IMR-90 (cell line): ENCODE results near the gene CD99.
"Not testable (repeated sequence)": the region's sequence is repeated elsewhere in the genome, so short reads cannot be mapped to it uniquely, and the experiment has no call there.

Source experiments
- BHLHE40 ChIP-seq: fragments of 150-350 bp; IDR thresholded peaks from 2 replicates; pipeline ENCODE4 v1.6.1; 2016; ENCODE audit warnings: mild to moderate bottlenecking, low read depth, low read length
- CEBPB ChIP-seq: IDR thresholded peaks from 2 replicates; pipeline ENCODE4 v1.6.1; 2012; ENCODE audit warnings: low read depth, low read length, improper control_type of control experiment
- CHD1 ChIP-seq: IDR thresholded peaks from 2 replicates; pipeline ENCODE4 v1.6.1; 2012; ENCODE audit warnings: low read depth, low read length, improper control_type of control experiment
- CTCF ChIP-seq: conservative IDR thresholded peaks from 2 replicates; pipeline ENCODE4 v1.5.1; 2012; ENCODE audit warnings: mild to moderate bottlenecking, low read depth, low read length, improper control_type of control experiment
- ELK1 ChIP-seq: fragments of 150-350 bp; IDR thresholded peaks from 2 replicates; pipeline ENCODE4 v1.6.1; 2016; ENCODE audit warnings: low read depth, mild to moderate bottlenecking, low read length, moderate library complexity, borderline replicate concordance
- MAFK ChIP-seq: IDR thresholded peaks from 2 replicates; pipeline ENCODE4 v1.6.1; 2012; ENCODE audit warnings: low read depth, low read length, improper control_type of control experiment
- MXI1 ChIP-seq: IDR thresholded peaks from 2 replicates; pipeline ENCODE4 v1.6.1; 2012; ENCODE audit warnings: low read depth, mild to moderate bottlenecking, low read length, moderate library complexity, borderline replicate concordance
- NFE2L2 ChIP-seq: fragments of 150-350 bp; IDR thresholded peaks from 2 replicates; pipeline ENCODE4 v1.6.1; 2016; ENCODE audit warnings: low read depth, mild to moderate bottlenecking, low read length
- POLR2A ChIP-seq: IDR thresholded peaks from 2 replicates; pipeline ENCODE4 v1.6.1; 2012; ENCODE audit warnings: mild to moderate bottlenecking, low read depth, low read length
- RAD21 ChIP-seq: IDR thresholded peaks from 2 replicates; pipeline ENCODE4 v1.6.1; 2012; ENCODE audit warnings: low read length, improper control_type of control experiment
- RCOR1 ChIP-seq: IDR thresholded peaks from 2 replicates; pipeline ENCODE4 v1.6.1; 2012; ENCODE audit warnings: mild to moderate bottlenecking, low read length, improper control_type of control experiment; ENCODE audit not compliant: insufficient replicate concordance
- SMC3 ChIP-seq: fragments of 150-350 bp; IDR thresholded peaks from 2 replicates; pipeline ENCODE4 v1.6.1; 2016; ENCODE audit warnings: low read depth, mild to moderate bottlenecking, antibody characterized with exemption, low read length, moderate library complexity
- USF2 ChIP-seq: fragments of 150-350 bp; IDR thresholded peaks from 2 replicates; pipeline ENCODE4 v1.6.1; 2017; ENCODE audit warnings: mild to moderate bottlenecking, antibody characterized with exemption, low read length, low read depth

DNA sequence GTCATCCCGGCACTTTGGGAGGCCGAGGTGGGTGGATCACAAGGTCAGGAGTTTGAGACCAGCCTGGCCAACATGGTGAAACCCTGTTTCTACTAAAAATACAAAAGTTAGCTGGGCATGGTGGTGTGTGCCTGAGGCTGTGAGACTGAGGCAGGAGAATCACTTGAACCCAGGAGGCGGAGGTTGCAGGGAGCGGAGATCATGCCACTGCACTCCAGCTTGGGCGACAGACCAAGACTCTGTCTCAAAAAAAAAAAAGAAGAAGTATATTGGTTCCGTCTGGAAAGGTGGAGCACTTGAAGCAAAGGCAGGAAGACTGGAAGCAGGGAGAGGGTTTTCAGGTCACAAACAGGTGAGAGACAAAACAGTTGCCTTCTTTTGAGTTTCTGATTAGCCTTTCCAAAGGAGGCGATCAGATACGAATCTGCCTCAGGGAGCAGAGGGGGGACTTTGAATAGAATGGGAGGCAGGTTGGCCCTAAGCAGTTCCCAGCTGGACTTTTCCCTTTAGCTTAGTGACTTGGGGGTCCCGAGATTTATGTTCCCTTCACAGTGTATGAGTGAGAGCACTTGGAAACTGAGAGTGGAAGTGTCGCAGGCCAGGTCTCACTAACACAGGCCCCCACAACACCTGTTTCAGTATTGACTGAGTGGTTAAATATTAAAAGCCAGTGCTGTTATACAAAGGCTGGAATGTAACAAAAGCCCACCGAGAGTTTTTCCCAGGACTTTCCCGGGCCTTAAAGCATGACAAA lies 89.6 kb downstream of the CD99 start:
- not testable (repeated sequence) for TF ChIP-seq RCOR1, CTCF, POLR2A, USF2, MXI1, CHD1, RAD21, MAFK, BHLHE40, NFE2L2, CEBPB, ELK1, SMC3
